IPS-20b (cell line): ENCODE measurements around the gene LINS1.
"Not testable (repeated sequence)": the region's sequence is repeated elsewhere in the genome, so short reads cannot be mapped to it uniquely, and the experiment has no call there.

Experiments
- H3K27ac ChIP-seq: one replicate; pipeline ENCODE4 v1.5.1; 2013; ENCODE audit warnings: low read length
- H3K27me3 ChIP-seq: 2 replicates; pipeline ENCODE4 v1.6.1; 2013; ENCODE audit warnings: mild to moderate bottlenecking, low read length, inconsistent platforms; ENCODE audit not compliant: insufficient read depth
- H3K36me3 ChIP-seq: 2 replicates; pipeline ENCODE4 v1.6.1; 2013; ENCODE audit warnings: low read depth, mild to moderate bottlenecking, inconsistent platforms, low read length, moderate library complexity; ENCODE audit not compliant: insufficient read depth
- H3K4me1 ChIP-seq: 2 replicates; pipeline ENCODE4 v1.6.1; 2013; ENCODE audit warnings: mild to moderate bottlenecking, control low read depth, inconsistent platforms, low read length, moderate library complexity; ENCODE audit not compliant: insufficient read depth
- H3K4me3 ChIP-seq: 2 replicates; pipeline ENCODE4 v1.5.1; 2013; ENCODE audit warnings: mild to moderate bottlenecking, low read length, inconsistent platforms
- H3K9ac ChIP-seq: 2 replicates; pipeline ENCODE4 v1.6.1; 2013; ENCODE audit warnings: low read depth, mild to moderate bottlenecking, inconsistent platforms, low read length, moderate library complexity
- H3K9me3 ChIP-seq: 2 replicates; pipeline ENCODE4 v1.6.1; 2013; ENCODE audit warnings: mild to moderate bottlenecking, low read depth, low read length, inconsistent platforms; ENCODE audit not compliant: insufficient read depth

Gene LINS1

DNA sequence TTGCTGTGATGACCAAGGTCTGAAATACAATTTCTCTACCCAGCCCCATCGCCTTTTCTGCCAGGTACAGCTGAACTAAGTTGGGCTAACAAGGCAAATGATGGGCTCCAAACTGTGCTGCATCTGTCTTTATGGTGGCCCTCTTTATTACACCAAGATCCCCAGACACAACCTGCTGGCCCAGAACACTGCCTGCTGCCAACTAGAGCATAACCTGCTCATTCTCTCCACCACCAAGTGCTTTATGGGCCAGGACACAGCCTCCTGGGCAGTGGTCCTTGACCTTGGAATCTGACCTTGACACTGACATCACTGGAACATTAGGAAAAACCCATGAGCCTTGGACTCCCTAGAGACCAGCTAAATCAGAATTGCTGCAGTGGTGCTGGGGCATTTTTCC lies 3.3 kb downstream of the LINS1 start:
- Histone ChIP-seq H3K9ac (no peak overlapping the region), H3K9me3 (no peaks in the 10 kb centered on the region; the same call in 1 of the 2 replicates), H3K4me3 (no peak overlapping the region), H3K27ac (no peak overlapping the region), H3K36me3 (no peaks in the 10 kb centered on the region), H3K27me3 (no peaks in the 10 kb centered on the region), H3K4me1 (peaks cover 5% of the 10 kb centered on the region; the same call in 1 of the 2 replicates)

DNA sequence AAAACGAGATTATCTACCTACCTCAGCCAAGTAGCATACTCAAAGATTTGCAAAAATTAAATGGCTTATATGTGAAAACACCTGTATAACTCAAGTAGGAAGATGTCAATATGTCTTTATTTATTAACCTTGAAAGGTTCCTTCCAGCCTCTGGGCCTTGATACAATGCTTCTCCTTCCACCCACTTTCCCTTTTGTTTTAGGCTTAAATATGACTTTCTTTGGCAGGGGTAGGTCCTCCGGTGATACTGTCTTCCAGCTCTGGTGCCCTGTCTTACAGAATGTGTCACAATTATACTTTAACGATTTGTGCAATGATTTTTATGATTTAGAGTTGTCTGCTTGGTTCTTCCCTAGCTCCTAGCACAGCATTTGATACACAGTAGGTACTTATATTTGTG lies 4.1 kb downstream of the LINS1 start:
- Histone ChIP-seq H3K9ac (no peak overlapping the region), H3K36me3 (no peaks in the 10 kb centered on the region), H3K27ac (no peak overlapping the region), H3K4me1 (peaks cover 4% of the 10 kb centered on the region; the same call in 1 of the 2 replicates), H3K27me3 (no peaks in the 10 kb centered on the region), H3K9me3 (no peaks in the 10 kb centered on the region; the same call in 1 of the 2 replicates), H3K4me3 (no peak overlapping the region)

DNA sequence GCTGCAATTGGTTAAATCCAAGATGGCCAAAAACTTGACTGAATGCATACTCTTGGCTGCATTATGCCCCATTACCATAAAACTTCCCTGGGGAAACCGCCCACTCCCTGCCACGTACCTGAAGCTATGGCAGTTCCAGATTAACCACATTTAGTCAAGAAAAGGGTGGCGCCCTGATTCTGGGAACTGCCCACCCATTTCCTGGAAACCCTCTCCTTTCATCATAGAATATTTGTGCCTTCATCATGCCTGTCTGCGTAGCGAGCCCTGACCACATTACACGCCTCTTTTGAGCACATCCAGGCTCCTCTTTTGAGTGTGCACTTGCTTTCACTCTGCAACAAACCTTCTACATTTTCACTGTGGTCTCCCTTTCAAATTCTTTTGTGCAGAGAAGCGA lies 5.2 kb downstream of the LINS1 start:
- Histone ChIP-seq H3K4me3 (no peak overlapping the region), H3K27me3 (no peaks in the 10 kb centered on the region), H3K4me1 (peaks cover 4% of the 10 kb centered on the region; the same call in 1 of the 2 replicates), H3K9ac (no peak overlapping the region), H3K27ac (no peak overlapping the region), H3K9me3 (peaks cover 7% of the 10 kb centered on the region; the same call in 1 of the 2 replicates), H3K36me3 (no peaks in the 10 kb centered on the region)

DNA sequence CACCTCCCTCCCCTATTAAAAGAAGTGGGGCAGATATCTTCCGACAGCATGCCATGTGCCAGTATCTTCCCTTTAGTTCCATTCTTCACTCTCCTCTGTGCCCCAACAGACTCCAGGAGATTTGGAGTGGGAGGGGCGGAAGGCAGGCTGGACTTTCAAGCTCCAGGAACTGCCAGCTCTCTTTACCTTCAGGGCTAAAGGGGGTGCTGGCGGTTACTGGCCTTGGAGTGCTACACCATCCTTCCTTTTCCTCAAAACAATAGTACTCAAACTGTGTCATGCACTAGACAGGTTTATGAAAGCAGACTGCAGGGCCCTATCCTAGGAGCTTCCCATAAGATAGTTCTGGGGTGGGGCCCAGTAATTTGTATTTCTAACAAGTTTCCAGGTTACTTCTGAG lies 6.0 kb downstream of the LINS1 start:
- Histone ChIP-seq H3K9ac (no peak overlapping the region), H3K27me3 (no peaks in the 10 kb centered on the region)

DNA sequence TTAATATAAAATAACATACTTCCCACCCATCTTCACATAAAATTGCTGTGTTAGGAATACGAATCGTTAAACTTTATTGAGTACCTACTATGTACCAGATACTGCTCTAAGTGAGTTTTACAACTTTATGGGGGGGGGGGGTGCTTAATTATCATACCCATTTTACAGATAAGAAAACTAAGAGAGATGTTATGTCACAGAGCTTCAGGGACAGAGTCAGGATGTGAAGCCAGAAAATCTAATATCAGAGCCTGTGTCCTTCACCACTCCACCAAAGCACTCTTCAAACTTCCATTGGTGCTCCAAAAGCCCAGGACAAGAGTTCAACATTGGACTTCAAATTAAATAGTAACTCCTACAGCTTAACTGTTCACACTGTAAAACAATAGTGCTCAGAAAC lies 8.6 kb downstream of the LINS1 start:
- Histone ChIP-seq H3K4me3 (no peak overlapping the region), H3K27ac (no peak overlapping the region), H3K36me3 (no peaks in the 10 kb centered on the region)

More for the DNA sequence above, 6.0 kb downstream of the LINS1 start:
- Histone ChIP-seq H3K27ac (no peak overlapping the region), H3K4me1 (peaks cover 4% of the 10 kb centered on the region; the same call in 1 of the 2 replicates), H3K4me3 (no peak overlapping the region), H3K36me3 (no peaks in the 10 kb centered on the region), H3K9me3 (peaks cover 15% of the 10 kb centered on the region; the same call in 1 of the 2 replicates)

DNA sequence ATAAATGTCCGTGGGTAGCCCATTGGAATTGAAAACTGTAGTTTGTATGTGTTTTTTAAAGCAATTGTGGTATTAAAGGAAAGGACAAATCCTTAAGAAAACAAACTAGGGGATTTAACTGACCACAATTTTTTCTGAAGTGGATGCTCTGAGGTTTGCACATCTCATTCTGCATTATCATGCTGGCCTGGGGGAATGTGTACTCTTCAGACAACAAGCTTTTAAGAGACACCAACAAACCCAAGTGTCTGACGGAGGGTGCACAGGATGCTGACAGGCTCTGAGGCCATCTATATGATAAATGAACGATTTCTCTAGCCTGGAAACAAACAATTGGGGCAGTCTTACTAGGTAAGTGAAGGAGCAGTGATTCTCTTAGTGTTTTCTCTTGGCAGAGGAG lies 9.1 kb downstream of the LINS1 start:
- no peaks in the 10 kb centered on the region for H3K27me3 ChIP-seq
- no peaks in the 10 kb centered on the region for H3K36me3 ChIP-seq
- H3K9ac ChIP-seq: no peak overlapping the region
- no peak overlapping the region for H3K4me3 ChIP-seq
- H3K9me3 ChIP-seq: peaks cover 44% of the 10 kb centered on the region
- no peaks in the 10 kb centered on the region for H3K4me1 ChIP-seq
- no peak overlapping the region for H3K27ac ChIP-seq

More for the DNA sequence above, 8.6 kb downstream of the LINS1 start:
- no peaks in the 10 kb centered on the region for H3K27me3 ChIP-seq
- peaks cover 39% of the 10 kb centered on the region for H3K9me3 ChIP-seq
- no peaks in the 10 kb centered on the region for H3K4me1 ChIP-seq
- no peak overlapping the region for H3K9ac ChIP-seq

DNA sequence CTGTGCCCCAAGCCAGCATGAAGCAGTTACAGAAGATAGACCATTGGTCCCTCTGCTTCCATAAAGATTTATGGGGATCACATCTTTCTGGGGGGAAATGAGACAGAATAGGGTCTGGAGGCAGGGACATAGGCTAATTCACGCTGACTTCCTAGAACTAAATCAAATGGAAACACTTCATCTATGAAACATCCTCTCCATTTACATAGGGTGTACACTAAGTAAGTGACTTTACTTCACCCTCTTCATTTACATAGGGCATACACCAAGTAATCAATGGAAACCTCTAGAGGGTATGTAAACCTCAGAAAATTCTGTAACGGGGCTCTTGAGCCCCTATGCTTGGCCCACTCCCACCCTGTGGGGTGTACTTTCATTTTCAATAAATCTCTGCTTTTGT lies 10.1 kb downstream of the LINS1 start:
- Histone ChIP-seq H3K4me1 (no peaks in the 10 kb centered on the region), H3K9me3 (peaks cover 55% of the 10 kb centered on the region), H3K9ac (no peak overlapping the region), H3K27me3 (no peaks in the 10 kb centered on the region), H3K27ac (no peak overlapping the region), H3K4me3 (no peak overlapping the region), H3K36me3 (no peaks in the 10 kb centered on the region)

DNA sequence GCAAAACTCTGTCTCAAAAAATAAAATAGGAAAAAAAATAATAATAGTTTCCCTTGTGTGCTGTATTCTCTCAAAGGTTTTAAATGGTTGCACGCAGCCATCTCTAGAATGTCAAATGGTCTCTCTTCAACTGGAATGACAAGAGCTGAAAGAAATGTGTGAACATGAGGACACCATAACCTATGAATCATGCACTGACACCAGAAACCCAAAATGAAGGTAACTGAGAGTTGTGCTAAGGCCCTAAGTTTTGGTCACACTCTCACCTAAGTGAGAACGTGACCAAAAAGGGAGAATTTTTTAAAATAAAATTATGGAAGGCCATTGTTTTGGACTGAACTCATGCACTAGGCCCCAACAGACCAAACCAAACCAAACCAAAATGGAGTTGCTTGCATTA lies 10.8 kb downstream of the LINS1 start:
- peaks cover 61% of the 10 kb centered on the region for H3K9me3 ChIP-seq
- not testable (repeated sequence) for H3K9ac ChIP-seq, H3K27me3 ChIP-seq, H3K36me3 ChIP-seq, H3K27ac ChIP-seq, H3K4me3 ChIP-seq, H3K4me1 ChIP-seq

DNA sequence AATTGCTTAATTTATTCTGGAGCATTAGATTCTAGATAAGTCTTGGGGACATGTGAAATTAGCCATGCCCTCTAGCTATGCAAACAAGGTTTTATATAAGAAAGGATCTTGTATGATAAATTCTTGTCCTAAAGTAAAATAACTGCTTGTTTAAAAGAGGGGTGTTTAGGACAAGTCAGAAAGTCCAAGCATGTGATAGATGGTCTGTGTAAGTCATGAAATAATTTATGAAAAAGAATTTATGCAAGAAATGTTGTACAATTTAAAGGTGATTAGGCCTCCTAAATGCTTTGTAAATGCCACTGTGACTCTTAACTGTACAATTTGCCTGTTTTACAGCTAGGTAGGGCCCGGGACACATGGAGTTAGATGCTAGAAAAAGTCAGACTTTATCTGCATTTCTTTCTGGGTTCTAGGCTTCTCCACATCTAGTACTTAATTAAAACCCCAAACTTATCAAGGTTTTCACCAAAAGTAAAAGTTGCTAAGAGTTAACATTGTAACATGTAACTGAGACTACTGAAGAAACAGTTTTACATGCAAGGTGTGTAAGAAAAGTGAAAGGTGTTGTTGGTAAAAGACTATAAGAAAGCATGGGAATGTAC lies 13.2 kb downstream of the LINS1 start:
- no peaks in the 10 kb centered on the region for H3K4me1 ChIP-seq
- peaks cover 80% of the 10 kb centered on the region for H3K9me3 ChIP-seq
- no peak overlapping the region for H3K27ac ChIP-seq
- no peak overlapping the region for H3K9ac ChIP-seq
- peaks cover 8% of the 10 kb centered on the region; the same call in 1 of the 2 replicates for H3K36me3 ChIP-seq
- no peaks in the 10 kb centered on the region for H3K27me3 ChIP-seq
- no peak overlapping the region for H3K4me3 ChIP-seq

DNA sequence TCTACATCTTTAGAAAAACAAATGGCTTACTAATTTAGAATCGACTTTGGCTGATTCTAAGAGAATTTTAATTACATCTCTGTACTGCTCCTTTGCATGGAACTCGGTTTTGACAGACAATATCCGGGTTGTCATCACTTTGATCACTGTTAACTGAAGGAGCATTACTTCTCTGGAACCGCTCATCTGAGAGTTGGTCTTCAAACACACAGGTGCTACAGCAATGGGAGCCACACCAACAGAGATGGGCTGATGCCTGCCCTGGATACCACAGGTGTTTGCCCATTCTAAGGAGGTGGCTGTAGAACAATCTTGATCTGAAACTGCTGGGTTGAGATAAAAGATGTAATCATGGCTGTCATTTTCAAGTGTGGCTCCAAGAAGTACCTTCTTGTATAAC lies 21.6 kb downstream of the LINS1 start:
- H3K27me3 ChIP-seq: no peaks in the 10 kb centered on the region
- no peaks in the 10 kb centered on the region for H3K4me1 ChIP-seq
- H3K9ac ChIP-seq: no peak overlapping the region
- H3K27ac ChIP-seq: no peak overlapping the region
- H3K4me3 ChIP-seq: no peak overlapping the region
- H3K36me3 ChIP-seq: peaks cover 2% of the 10 kb centered on the region; the same call in 1 of the 2 replicates
- peaks cover 13% of the 10 kb centered on the region for H3K9me3 ChIP-seq

DNA sequence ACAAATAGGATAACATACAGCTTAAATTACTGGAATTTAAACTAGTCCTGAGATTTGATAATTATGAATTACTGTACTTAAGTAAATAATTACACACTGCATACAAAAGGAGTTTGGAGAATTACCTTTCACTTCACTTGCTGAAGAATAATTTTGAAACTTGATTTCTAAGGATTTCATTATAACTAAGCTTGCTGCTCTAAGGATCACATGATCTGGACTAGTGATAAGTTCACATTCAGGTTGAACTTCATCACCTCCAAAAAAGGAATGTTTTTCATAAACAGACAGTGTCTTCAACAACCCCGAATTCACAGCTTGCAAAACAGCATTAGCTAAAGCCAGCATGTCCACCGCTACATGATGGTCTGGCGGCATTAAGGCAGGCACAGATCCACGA lies 28.5 kb downstream of the LINS1 start:
- Histone ChIP-seq H3K9ac (no peak overlapping the region), H3K9me3 (no peaks in the 10 kb centered on the region), H3K27me3 (no peaks in the 10 kb centered on the region), H3K27ac (no peak overlapping the region), H3K4me1 (no peaks in the 10 kb centered on the region), H3K36me3 (peaks cover 42% of the 10 kb centered on the region), H3K4me3 (no peak overlapping the region)

DNA sequence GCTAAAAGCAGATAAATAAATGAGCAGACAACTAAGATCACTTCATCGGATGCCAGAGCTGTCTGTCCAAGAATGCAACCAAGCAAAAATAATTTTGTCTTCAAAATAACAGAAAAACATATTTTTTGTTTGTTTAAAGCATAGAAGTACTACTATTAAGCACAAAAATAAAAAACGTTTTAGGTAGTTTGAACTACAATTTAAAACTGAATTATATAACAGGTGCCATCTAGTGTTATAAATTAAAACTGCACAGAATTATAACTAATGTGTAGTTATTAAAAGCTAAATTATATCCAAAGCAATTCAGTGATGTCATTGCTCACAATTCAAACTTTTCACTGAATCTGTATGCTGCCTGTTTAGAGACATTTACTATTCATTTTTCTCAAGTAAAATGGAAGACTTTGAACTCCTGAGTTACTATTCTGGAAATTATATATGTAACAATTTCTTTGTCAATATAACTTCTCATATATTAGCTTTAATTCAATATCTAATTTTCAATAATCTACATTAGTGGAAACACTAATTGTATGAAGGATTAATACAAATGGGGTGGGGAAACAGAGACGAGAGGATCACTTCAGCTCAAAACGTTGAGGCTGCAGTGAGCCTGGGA lies 29.5 kb downstream of the LINS1 start:
- Histone ChIP-seq H3K9me3 (no peaks in the 10 kb centered on the region), H3K27me3 (no peaks in the 10 kb centered on the region), H3K36me3 (peaks cover 42% of the 10 kb centered on the region), H3K4me1 (no peaks in the 10 kb centered on the region), H3K27ac (no peak overlapping the region), H3K9ac (no peak overlapping the region), H3K4me3 (no peak overlapping the region)
